D721Med (cell line): ENCODE measurements around the gene LDLRAD3.

Source experiments
- DNase-seq: peaks from one replicate; pipeline ENCODE4 v3.0.0; 2011; ENCODE audit warnings: low spot score; ENCODE audit not compliant: insufficient read length
- FAIRE-seq: peaks from 2 replicates; lab custom pipeline; 2011; peaks lifted over from hg19 to GRCh38; lab: Jason Lieb, UNC
- CTCF ChIP-seq: IDR thresholded peaks from 2 replicates; pipeline ENCODE4 v1.5.1; 2012; ENCODE audit warnings: mild to moderate bottlenecking, control low read depth; ENCODE audit not compliant: insufficient read depth; ENCODE audit errors: missing control alignments

The LDLRAD3 gene

DNA sequence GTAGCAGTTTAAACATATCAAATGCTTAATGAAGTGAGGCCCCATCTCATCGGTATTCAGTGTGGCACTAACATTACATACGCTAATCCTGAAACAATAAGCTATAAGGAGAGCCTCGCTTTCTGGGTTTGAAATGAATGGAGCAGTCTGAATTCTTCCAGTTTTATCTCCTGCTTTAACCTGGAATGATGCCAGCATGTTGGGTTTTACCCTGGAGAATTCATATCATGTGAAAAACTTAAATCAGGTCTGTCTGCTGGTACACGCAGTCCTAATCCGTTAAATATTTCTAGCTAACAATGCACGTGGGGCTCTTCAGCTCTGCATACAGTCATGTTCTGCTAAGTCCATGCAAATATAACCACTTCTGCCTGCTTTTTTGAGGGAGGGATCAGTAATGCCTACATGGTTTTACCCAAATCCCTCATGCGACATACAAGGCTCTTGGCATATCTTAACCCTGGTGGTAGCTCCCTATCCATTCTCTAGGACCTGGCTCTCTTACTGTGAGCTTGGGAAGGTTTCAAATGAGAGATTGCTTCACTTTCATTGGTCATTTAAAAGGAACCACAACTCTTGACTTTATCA lies 252.6 kb downstream of the LDLRAD3 start:
- DNase-seq, result no peak
- FAIRE-seq, result no peak
- TF ChIP-seq CTCF, result no peak

GRCh38 chr11:36201411-36201810 lies 257.5 kb downstream of the LDLRAD3 start:
- no peak for TF ChIP-seq CTCF
- FAIRE-seq, result no peak
- DNase-seq, result no peak

DNA sequence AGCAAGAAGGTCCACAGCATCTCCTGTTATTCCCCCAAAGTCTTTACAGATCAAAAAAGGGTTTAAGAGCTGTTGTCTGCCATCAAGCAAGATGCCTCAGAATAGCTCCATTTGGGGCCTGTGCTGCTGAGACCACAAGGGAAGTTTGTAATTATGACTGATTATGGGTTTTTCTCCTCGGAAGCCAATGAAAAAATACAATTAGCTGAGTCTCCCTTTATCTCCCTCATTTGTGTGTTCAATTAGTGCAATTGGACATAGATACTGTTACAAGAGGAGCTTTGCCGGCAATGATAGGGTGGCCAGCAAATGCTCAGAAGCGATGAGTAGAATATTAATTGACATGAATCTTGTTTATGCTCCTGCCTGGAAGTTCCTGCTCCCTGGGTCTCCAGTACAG lies 261.7 kb downstream of the LDLRAD3 start:
- FAIRE-seq (no peak), DNase-seq (no peak)
- no peak for TF ChIP-seq CTCF

- DNase-seq (no peak), FAIRE-seq (no peak)
- TF ChIP-seq CTCF, result no peak
These were observed 266.7 kb downstream of the LDLRAD3 start for GRCh38 chr11:36210529-36210928.

DNA sequence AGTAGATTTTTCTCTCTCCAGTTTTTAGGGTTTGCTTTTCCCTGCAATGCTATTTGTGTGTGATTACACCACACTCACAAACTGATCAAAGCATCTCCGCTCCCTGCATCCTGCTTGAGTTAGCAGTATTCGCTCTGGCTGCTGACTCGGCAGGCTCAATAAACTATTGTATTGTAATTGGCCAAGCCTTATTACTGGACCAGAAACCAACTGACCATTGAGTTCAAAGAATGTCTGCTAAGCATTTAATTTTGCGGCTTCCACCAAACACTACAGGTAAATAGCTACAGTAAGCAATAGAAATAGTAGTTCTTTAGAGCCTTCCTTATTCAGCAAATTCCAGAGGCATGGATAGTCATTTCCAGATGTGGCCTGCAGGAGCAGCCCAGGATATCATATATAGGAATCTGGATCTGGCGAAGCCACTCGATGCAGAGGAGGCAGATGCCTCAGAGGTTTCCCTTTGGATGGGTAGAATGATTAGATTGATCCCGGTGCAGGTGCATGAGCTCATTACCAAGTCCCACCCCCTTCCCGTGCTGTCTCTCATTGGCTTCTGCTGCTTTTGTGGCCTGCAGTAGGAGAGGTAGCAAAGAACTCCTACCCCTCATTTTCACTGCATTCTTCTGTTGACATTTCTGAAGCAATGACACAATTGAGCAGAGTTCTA lies 268.0 kb downstream of the LDLRAD3 start:
- DNase-seq, result no peak
- no peak for TF ChIP-seq CTCF
- FAIRE-seq, result no peak

GRCh38 chr11:36212564-36213392 lies 268.9 kb downstream of the LDLRAD3 start:
- DNase-seq, result no peak
- TF ChIP-seq CTCF, result no peak
- FAIRE-seq, result no peak
